HG02840 (cell line): ENCODE measurements around the gene ANGPTL5.
"Not testable (repeated sequence)": the region's sequence is repeated elsewhere in the genome, so short reads cannot be mapped to it uniquely, and the experiment has no call there.

Experiments
- ATAC-seq: cut with Tn5 transposase; IDR thresholded peaks from one replicate; pipeline ENCODE4 v1.9.1; 2021; ENCODE audit warnings: mild to moderate bottlenecking, moderate library complexity, moderate number of reproducible peaks; ENCODE audit not compliant: unreplicated experiment, low FRiP score

ANGPTL5 gene

DNA sequence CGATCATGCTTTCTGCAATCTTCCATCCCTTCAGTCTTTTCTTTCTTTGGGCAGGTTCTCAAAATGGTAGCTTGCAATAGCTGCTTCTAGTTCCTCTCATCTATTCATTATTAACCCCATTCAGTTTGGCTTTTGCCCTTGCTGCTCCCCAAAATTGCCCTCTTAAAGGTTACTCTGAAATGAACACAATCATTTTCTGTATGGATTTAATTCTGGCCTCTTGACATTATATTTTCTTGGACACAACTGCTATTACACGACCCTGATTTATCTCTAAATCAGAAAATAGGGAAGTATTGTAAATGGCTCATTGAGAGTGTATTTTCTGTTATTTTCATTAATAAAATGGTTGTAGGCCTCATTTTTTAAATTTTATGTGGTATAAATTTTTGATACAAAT is at the start of gene ANGPTL5:
Gene ANGPTL5 (minus strand): TSS at position 101 of the 400 bp plus-strand sequence. CDS start 8,613 bp downstream, outside the sequence.
- ATAC-seq = no peak

DNA sequence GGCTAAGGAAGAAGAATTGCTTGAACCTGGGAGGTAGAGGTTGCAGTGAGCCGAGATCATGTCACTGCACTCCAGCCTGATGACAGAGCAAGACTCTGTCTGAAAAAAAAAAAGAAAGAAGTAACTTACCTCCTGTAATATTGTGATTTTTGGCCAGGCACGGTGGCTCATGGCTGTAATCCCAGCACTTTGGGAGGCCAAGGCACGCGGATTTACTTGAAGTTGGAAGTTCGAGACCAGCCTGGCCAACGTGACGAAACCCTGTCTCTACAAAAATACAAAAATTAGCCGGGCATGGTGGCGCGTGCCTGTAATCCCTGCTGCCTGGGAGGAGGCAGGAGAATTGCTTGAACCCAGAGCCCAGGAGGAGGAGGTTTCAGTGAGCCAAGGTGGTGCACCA is 47.9 kb upstream of the ANGPTL5 start:
- ATAC-seq = not testable (repeated sequence)

DNA sequence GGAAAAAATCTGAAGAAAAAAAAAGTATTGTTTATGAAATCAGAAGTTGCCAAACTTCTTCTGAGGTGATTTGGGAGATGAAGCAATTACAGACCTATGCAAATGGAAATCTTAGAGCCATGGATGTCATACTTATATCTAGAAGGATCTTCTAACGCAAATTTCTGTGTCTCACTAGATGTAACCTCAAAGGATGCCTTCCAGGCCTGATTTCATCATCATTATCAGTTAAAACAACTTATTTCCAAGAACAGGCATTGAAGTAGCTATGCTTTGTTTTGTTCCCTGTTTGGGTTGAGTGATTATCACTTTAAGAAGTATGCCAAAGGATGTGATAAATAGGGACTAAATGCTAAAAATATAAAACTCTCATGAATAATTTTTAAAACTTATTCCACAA is 43.9 kb upstream of the ANGPTL5 start:
- ATAC-seq = no peak

DNA sequence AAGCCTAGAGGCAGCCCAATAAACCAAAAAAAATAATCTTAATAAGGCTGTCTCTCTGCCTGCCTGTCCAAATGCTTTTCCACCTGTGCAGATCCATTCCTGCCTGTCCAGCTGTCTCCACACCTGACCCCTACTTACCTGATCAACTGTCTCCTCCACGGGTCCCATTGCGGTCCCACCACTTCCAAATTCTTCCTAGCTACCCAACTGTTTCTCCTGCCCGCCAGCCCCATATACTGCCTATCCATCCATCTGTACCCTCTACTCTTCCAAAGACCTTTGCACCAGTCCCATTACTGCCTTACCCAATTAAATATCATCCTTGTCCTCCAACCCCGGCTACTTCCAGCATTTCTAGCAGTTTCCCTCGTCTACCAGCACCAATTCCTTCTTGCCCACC is 39.4 kb upstream of the ANGPTL5 start:
- no peak for ATAC-seq

DNA sequence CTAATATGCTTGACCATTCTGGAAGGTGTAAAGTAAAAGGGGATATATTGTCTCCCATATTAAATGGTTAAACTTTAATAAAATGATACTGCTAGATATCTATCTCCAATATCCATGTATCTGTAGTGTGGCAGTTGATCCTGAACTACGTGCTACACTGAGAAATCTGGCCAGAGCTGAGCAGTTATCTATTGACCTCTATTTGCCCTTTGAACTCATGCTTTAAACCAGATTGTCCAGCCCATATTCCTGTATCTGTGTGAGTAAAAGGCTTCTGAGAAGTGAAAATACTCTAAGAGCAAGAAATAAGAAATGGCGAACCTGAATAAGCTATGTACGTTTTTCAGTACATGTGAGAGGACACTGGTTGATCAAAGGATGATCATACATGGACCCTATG is 39.0 kb upstream of the ANGPTL5 start:
- ATAC-seq = no peak

GRCh38 chr11:101949680-101950220 is 33.4 kb upstream of the ANGPTL5 start:
- ATAC-seq = no peak

GRCh38 chr11:101945448-101945847 is 29.1 kb upstream of the ANGPTL5 start:
- ATAC-seq = no peak

- no peak for ATAC-seq
Measured at GRCh38 chr11:101944923-101945322, 28.6 kb upstream of the ANGPTL5 start.

- ATAC-seq = no peak
Measured at GRCh38 chr11:101940901-101941520, 24.7 kb upstream of the ANGPTL5 start.

DNA sequence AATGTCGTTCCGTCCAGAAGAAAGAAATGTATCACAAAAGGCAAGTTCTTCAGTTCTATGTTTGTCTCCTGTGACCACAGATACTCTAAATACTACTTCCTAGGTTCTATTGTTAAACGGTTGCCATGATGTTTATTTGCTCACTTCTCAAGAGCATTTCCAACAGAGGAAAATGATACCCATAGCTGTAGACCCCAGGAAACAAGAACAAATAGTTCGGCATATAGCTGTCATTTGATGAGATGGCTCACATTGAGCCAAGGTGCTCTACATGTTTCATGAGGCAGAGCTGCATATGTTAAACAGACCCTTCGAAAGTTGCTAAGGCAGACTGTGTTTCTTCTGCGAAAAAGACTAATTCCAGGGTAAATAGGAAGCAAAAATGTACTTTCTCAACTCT is 15.4 kb upstream of the ANGPTL5 start:
- no peak for ATAC-seq

DNA sequence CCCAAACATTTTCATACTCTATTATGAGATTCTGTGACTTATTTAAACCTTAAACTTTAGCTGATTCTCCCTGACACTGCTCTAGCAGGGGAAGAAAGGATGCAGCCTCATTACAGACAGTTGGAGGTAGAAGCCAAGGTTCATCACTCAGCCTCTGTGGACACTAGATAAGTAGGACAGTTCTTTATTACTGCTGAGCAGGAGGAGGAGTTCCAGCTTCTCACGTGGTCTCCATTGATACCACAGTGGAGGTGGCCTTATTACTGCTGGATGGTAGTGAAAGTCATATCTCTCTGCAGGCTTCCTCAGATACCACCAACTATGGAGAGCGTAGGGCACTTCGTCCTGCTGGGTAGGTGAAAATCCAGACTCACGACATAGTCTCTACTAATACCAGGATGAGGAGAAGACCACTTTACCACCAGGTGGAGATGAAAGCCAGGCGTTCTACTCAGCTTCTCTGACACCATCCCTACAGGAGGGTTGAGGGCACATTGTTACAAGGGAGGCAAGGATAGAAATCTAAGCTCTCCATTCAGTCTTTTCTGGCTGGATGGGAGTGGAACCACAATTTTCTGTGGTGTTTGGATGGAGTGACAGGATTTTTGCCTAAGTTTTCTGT is 13.1 kb upstream of the ANGPTL5 start:
- no peak for ATAC-seq

DNA sequence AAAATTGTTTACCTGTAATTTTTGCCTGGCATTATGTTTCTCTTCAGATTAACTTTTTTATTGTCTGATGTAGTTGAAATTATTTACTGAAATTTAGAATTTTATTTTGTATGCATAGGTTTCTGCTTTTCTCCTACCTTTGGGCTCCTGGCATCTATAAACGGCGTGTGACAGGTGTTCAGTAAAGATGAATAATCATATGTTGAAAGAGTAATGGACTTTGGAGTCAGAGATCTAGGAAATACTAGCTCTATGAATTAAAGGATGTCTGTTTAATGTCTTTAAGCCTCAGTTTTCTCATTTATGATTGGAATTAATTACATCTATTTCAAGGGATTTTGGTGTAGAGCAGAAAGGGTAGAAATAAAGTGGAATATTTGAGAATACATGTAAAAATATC is 7.2 kb upstream of the ANGPTL5 start:
- no peak for ATAC-seq

DNA sequence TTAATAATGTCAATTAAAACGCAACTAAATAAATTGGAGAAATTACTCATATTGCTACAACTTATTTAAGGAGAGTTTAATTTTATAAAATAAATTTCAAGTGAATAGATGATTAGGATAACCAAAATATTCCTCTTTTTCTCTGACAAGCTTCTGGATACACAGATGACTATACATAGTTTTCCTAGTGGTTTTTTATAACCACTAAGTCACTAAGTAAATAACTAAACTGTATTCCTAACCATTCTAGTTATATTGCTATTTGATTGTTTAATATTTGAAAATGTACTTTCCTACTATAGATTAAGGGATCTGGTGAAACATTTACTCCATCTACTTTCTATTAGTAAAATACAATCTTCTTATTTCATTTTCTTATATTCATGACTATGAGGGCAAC is 4.7 kb upstream of the ANGPTL5 start:
- ATAC-seq = no peak

DNA sequence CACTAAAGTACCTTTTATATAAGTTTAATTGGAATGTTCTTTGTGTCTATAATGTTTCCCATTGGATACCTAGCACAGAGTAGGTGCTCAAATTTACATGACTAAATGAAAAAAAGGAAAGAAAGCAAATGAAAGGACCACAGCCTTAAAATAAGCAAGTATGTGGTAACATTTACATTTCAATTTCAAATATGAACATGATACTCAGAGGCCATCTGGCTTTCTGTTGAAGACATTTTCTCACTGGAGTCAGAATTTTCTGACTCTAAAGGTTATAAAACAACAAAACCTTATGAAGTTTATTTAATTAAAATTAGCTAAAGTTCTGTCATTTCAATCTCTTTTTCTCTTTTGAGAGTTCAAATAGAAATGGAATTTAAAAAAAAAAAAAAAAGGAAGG is 904 bp upstream of the ANGPTL5 start:
- no peak for ATAC-seq

GRCh38 chr11:101915791-101916291 is 481 bp downstream of the ANGPTL5 start:
- no peak for ATAC-seq

- ATAC-seq = peak; percentile 100
Measured at GRCh38 chr11:101914738-101915426, 1.4 kb downstream of the ANGPTL5 start, which contains the start of gene CEP126. CEP126 (plus strand) TSS chr11:101915010; CDS start chr11:101915285, 275 bp downstream.

DNA sequence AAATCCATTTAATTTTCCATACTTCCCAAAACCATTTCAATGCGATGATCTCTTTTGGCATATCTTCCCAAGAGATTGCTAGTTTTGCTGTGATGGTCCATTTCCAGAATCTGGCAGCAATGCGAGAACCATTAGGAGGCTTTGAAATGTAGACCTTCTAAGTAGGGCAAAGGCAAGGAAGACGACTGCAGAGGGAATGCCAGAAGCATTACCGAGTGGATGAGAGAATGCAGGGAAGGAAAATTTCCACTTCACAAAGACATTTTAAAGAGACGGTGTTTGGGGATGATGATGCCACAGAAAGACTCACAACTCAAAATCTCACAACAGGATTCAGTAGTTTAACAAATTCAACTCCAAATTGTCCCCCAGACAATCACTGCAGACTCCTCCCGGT is 2.0 kb downstream of the ANGPTL5 start:
- no peak for ATAC-seq

- ATAC-seq = no peak
Measured at GRCh38 chr11:101913656-101914055, 2.7 kb downstream of the ANGPTL5 start.

- ATAC-seq = no peak
Measured at GRCh38 chr11:101912823-101913284, 3.5 kb downstream of the ANGPTL5 start.

- ATAC-seq = no peak
Measured at GRCh38 chr11:101909087-101909486, 7.2 kb downstream of the ANGPTL5 start.

- ATAC-seq = no peak
Measured at GRCh38 chr11:101907815-101908214, 8.5 kb downstream of the ANGPTL5 start.
